ENCODE data around the gene PGK1.
"Not testable (repeated sequence)": the region's sequence is repeated elsewhere in the genome, so short reads cannot be mapped to it uniquely, and the experiment has no call there.

PGK1 gene

GRCh38 chrX:78103623-78104446 is at the start of gene PGK1:
PGK1 (plus strand) TSS chrX:78104248; CDS start chrX:78104341, 93 bp downstream.
- peaks cover 0 to 4% (median 0%) of the 10 kb centered on the region in 5 donors for H3K36me3 ChIP-seq (ENCODE audit: control insufficient read depth in 5 of 5, insufficient read depth in 5 of 5, low read length in 5 of 5)
- H3K9me3 ChIP-seq (ENCODE audit: control insufficient read depth in 5 of 5, low read length in 5 of 5), result peaks cover 0 to 6% (median 0%) of the 10 kb centered on the region in 5 donors
- H3K4me3 ChIP-seq (ENCODE audit: low read depth in 1 of 5, low read length in 5 of 5), result peak within 1 kb of the TSS; percentile 89 to 97 (median 89)

GRCh38 chrX:78063687-78064086 is 40.4 kb upstream of the PGK1 start:
- Histone ChIP-seq H3K27ac (ENCODE audit: low read depth, low read length) (no peak overlapping the region), H3K9ac (ENCODE audit: low read length in 5 of 5) (no peak overlapping the region), H3K4me3 (ENCODE audit: low read depth in 1 of 5, low read length in 5 of 5) (no peak overlapping the region), H3K9me3 (ENCODE audit: control insufficient read depth in 5 of 5, low read length in 5 of 5) (peaks cover 0 to 10% (median 6%) of the 10 kb centered on the region in 5 donors), H3K27me3 (ENCODE audit: control insufficient read depth in 5 of 5, insufficient read depth in 4 of 5, low read length in 5 of 5) (peaks cover 0 to 3% (median 0%) of the 10 kb centered on the region in 5 donors), H3K4me1 (ENCODE audit: control insufficient read depth in 5 of 5, insufficient read depth in 5 of 5, low read length in 5 of 5) (no peaks in the 10 kb centered on the region), H3K36me3 (ENCODE audit: control insufficient read depth in 5 of 5, insufficient read depth in 5 of 5, low read length in 5 of 5) (no peaks in the 10 kb centered on the region)

More at GRCh38 chrX:78103623-78104446, at the start of gene PGK1:
- H3K27me3 ChIP-seq (ENCODE audit: control insufficient read depth in 5 of 5, insufficient read depth in 4 of 5, low read length in 5 of 5), result peaks cover 2 to 10% (median 4%) of the 10 kb centered on the region in 5 donors
- H3K4me1 ChIP-seq (ENCODE audit: control insufficient read depth in 5 of 5, insufficient read depth in 5 of 5, low read length in 5 of 5), result peaks cover 0 to 38% (median 33%) of the 10 kb centered on the region in 5 donors
- peak within 1 kb of the TSS; percentile 96 for H3K27ac ChIP-seq (ENCODE audit: low read depth, low read length)
- H3K9ac ChIP-seq (ENCODE audit: low read length in 5 of 5), result peak within 1 kb of the TSS; percentile 64 to 93 (median 92)

GRCh38 chrX:78064152-78064551 is 39.9 kb upstream of the PGK1 start:
- no peak overlapping the region for H3K4me3 ChIP-seq (ENCODE audit: low read depth in 1 of 5, low read length in 5 of 5)
- H3K4me1 ChIP-seq (ENCODE audit: control insufficient read depth in 5 of 5, insufficient read depth in 5 of 5, low read length in 5 of 5), result no peaks in the 10 kb centered on the region
- H3K27me3 ChIP-seq (ENCODE audit: control insufficient read depth in 5 of 5, insufficient read depth in 4 of 5, low read length in 5 of 5), result peaks cover 0 to 3% (median 0%) of the 10 kb centered on the region in 5 donors
- no peak overlapping the region for H3K27ac ChIP-seq (ENCODE audit: low read depth, low read length)
- H3K9ac ChIP-seq (ENCODE audit: low read length in 5 of 5), result no peak overlapping the region
- no peaks in the 10 kb centered on the region for H3K36me3 ChIP-seq (ENCODE audit: control insufficient read depth in 5 of 5, insufficient read depth in 5 of 5, low read length in 5 of 5)
- H3K9me3 ChIP-seq (ENCODE audit: control insufficient read depth in 5 of 5, low read length in 5 of 5), result peaks cover 0 to 15% (median 9%) of the 10 kb centered on the region in 5 donors

GRCh38 chrX:78064698-78065601 is 39.1 kb upstream of the PGK1 start:
- not testable (repeated sequence) for H3K36me3 ChIP-seq (ENCODE audit: control insufficient read depth in 5 of 5, insufficient read depth in 5 of 5, low read length in 5 of 5); H3K4me1 ChIP-seq (ENCODE audit: control insufficient read depth in 5 of 5, insufficient read depth in 5 of 5, low read length in 5 of 5); H3K27ac ChIP-seq (ENCODE audit: low read depth, low read length); H3K27me3 ChIP-seq (ENCODE audit: control insufficient read depth in 5 of 5, insufficient read depth in 4 of 5, low read length in 5 of 5); H3K9ac ChIP-seq (ENCODE audit: low read length in 5 of 5); H3K4me3 ChIP-seq (ENCODE audit: low read depth in 1 of 5, low read length in 5 of 5)
- peaks cover 0 to 17% (median 12%) of the 10 kb centered on the region in 5 donors for H3K9me3 ChIP-seq (ENCODE audit: control insufficient read depth in 5 of 5, low read length in 5 of 5)

GRCh38 chrX:78066110-78066509 is 37.9 kb upstream of the PGK1 start:
- H3K27ac ChIP-seq (ENCODE audit: low read depth, low read length), result no peak overlapping the region
- H3K36me3 ChIP-seq (ENCODE audit: control insufficient read depth in 5 of 5, insufficient read depth in 5 of 5, low read length in 5 of 5), result no peaks in the 10 kb centered on the region
- no peak overlapping the region for H3K4me3 ChIP-seq (ENCODE audit: low read depth in 1 of 5, low read length in 5 of 5)
- no peak overlapping the region for H3K9ac ChIP-seq (ENCODE audit: low read length in 5 of 5)
- no peaks in the 10 kb centered on the region for H3K27me3 ChIP-seq (ENCODE audit: control insufficient read depth in 5 of 5, insufficient read depth in 4 of 5, low read length in 5 of 5)
- H3K4me1 ChIP-seq (ENCODE audit: control insufficient read depth in 5 of 5, insufficient read depth in 5 of 5, low read length in 5 of 5), result no peaks in the 10 kb centered on the region
- H3K9me3 ChIP-seq (ENCODE audit: control insufficient read depth in 5 of 5, low read length in 5 of 5), result peaks cover 0 to 17% (median 12%) of the 10 kb centered on the region in 5 donors

- Histone ChIP-seq H3K36me3 (ENCODE audit: control insufficient read depth in 5 of 5, insufficient read depth in 5 of 5, low read length in 5 of 5) (no peaks in the 10 kb centered on the region), H3K4me3 (ENCODE audit: low read depth in 1 of 5, low read length in 5 of 5) (no peak overlapping the region)
Observed at GRCh38 chrX:78071331-78071730, 32.7 kb upstream of the PGK1 start.

GRCh38 chrX:78073147-78074077 is 30.6 kb upstream of the PGK1 start:
- H3K27me3 ChIP-seq (ENCODE audit: control insufficient read depth in 5 of 5, insufficient read depth in 4 of 5, low read length in 5 of 5); H3K4me3 ChIP-seq (ENCODE audit: low read depth in 1 of 5, low read length in 5 of 5); H3K27ac ChIP-seq (ENCODE audit: low read depth, low read length); H3K36me3 ChIP-seq (ENCODE audit: control insufficient read depth in 5 of 5, insufficient read depth in 5 of 5, low read length in 5 of 5); H3K9ac ChIP-seq (ENCODE audit: low read length in 5 of 5); H3K4me1 ChIP-seq (ENCODE audit: control insufficient read depth in 5 of 5, insufficient read depth in 5 of 5, low read length in 5 of 5): not testable (repeated sequence)
- peaks cover 2 to 31% (median 18%) of the 10 kb centered on the region in 5 donors for H3K9me3 ChIP-seq (ENCODE audit: control insufficient read depth in 5 of 5, low read length in 5 of 5)

More at GRCh38 chrX:78071331-78071730, 32.7 kb upstream of the PGK1 start:
- no peaks in the 10 kb centered on the region for H3K4me1 ChIP-seq (ENCODE audit: control insufficient read depth in 5 of 5, insufficient read depth in 5 of 5, low read length in 5 of 5)
- H3K27me3 ChIP-seq (ENCODE audit: control insufficient read depth in 5 of 5, insufficient read depth in 4 of 5, low read length in 5 of 5), result no peaks in the 10 kb centered on the region
- H3K9me3 ChIP-seq (ENCODE audit: control insufficient read depth in 5 of 5, low read length in 5 of 5), result peaks cover 2 to 26% (median 18%) of the 10 kb centered on the region in 5 donors
- no peak overlapping the region for H3K27ac ChIP-seq (ENCODE audit: low read depth, low read length)
- H3K9ac ChIP-seq (ENCODE audit: low read length in 5 of 5), result no peak overlapping the region

GRCh38 chrX:78074088-78074487 is 30.0 kb upstream of the PGK1 start:
- no peaks in the 10 kb centered on the region for H3K4me1 ChIP-seq (ENCODE audit: control insufficient read depth in 5 of 5, insufficient read depth in 5 of 5, low read length in 5 of 5)
- H3K9ac ChIP-seq (ENCODE audit: low read length in 5 of 5), result no peak overlapping the region
- no peak overlapping the region for H3K27ac ChIP-seq (ENCODE audit: low read depth, low read length)
- H3K36me3 ChIP-seq (ENCODE audit: control insufficient read depth in 5 of 5, insufficient read depth in 5 of 5, low read length in 5 of 5), result no peaks in the 10 kb centered on the region
- H3K9me3 ChIP-seq (ENCODE audit: control insufficient read depth in 5 of 5, low read length in 5 of 5), result peaks cover 2 to 28% (median 11%) of the 10 kb centered on the region in 5 donors
- no peaks in the 10 kb centered on the region for H3K27me3 ChIP-seq (ENCODE audit: control insufficient read depth in 5 of 5, insufficient read depth in 4 of 5, low read length in 5 of 5)
- H3K4me3 ChIP-seq (ENCODE audit: low read depth in 1 of 5, low read length in 5 of 5), result no peak overlapping the region

- Histone ChIP-seq H3K27ac (ENCODE audit: low read depth, low read length) (no peak overlapping the region), H3K9ac (ENCODE audit: low read length in 5 of 5) (no peak overlapping the region), H3K4me1 (ENCODE audit: control insufficient read depth in 5 of 5, insufficient read depth in 5 of 5, low read length in 5 of 5) (no peaks in the 10 kb centered on the region), H3K9me3 (ENCODE audit: control insufficient read depth in 5 of 5, low read length in 5 of 5) (peaks cover 2 to 24% (median 8%) of the 10 kb centered on the region in 5 donors), H3K27me3 (ENCODE audit: control insufficient read depth in 5 of 5, insufficient read depth in 4 of 5, low read length in 5 of 5) (no peaks in the 10 kb centered on the region), H3K4me3 (ENCODE audit: low read depth in 1 of 5, low read length in 5 of 5) (no peak overlapping the region), H3K36me3 (ENCODE audit: control insufficient read depth in 5 of 5, insufficient read depth in 5 of 5, low read length in 5 of 5) (no peaks in the 10 kb centered on the region)
Observed at GRCh38 chrX:78075787-78076389, 28.2 kb upstream of the PGK1 start.
